Right renal pelvis (tissue), 4 donors: ENCODE data around the gene LY6G6C. TPM values are rescaled to one million over a fixed set of nuclear protein-coding genes. Genes with fewer than 3 reads are reported as not detected.

Experiments
- DNase-seq, 4 donors: peaks; one replicate each; pipeline ENCODE4 v3.0.0-alpha.2; 2013; ENCODE audit warnings: low read depth in 4 of 4, low spot score in 3 of 4, missing footprints in 1 of 4
- polyA plus RNA-seq, 4 donors: library from polyadenylated mRNA; unstranded; fragments of 120-200 nt; gene quantifications; one replicate each; pipeline ENCODE4 v1.2.1, GENCODE V29; 2013; ENCODE audit not compliant: insufficient read length in 4 of 4

Gene LY6G6C
- polyA plus RNA-seq, 4 donors: 0.28 to 0.43 (median 0.40) TPM; not detected in 1

DNA sequence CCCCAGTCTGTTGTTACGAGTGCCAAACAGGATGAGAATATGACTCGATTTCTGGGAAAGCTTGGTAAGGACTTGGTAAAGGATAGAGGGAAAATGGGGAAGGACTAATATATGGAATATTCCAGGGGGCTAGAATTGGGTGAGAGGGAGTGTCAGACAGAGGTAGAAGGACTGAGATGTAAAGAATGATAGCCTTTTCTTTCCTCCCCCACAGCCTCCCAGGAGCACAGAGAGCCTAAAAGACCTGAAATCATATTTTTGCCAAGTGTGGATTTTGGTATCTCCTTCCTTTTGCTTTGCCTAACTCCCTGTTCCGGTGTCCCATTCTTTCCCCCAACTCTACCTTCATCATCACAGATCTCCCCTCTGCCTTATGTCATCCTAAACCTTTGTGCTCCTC lies 21.3 kb upstream of the LY6G6C start:
- DNase-seq: no peak

DNA sequence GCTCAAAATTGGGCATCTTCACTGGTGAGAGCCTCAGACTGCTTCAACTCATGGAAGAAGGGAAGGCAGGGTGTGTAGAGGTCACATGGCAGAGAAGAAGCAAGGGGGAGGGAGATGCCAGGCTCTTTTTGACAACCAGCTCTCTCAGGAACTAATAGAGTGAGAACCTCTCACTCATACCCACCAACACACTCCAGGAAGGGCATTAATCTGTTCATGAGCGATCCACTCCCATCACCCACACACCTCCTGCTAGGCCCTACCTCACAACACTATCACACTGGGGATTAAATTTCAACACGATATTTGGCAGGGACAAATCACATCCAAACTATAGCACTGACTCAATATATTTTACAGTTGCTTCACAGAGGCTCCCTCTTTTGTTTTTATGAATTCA lies 20.3 kb upstream of the LY6G6C start:
- no peak for DNase-seq

DNA sequence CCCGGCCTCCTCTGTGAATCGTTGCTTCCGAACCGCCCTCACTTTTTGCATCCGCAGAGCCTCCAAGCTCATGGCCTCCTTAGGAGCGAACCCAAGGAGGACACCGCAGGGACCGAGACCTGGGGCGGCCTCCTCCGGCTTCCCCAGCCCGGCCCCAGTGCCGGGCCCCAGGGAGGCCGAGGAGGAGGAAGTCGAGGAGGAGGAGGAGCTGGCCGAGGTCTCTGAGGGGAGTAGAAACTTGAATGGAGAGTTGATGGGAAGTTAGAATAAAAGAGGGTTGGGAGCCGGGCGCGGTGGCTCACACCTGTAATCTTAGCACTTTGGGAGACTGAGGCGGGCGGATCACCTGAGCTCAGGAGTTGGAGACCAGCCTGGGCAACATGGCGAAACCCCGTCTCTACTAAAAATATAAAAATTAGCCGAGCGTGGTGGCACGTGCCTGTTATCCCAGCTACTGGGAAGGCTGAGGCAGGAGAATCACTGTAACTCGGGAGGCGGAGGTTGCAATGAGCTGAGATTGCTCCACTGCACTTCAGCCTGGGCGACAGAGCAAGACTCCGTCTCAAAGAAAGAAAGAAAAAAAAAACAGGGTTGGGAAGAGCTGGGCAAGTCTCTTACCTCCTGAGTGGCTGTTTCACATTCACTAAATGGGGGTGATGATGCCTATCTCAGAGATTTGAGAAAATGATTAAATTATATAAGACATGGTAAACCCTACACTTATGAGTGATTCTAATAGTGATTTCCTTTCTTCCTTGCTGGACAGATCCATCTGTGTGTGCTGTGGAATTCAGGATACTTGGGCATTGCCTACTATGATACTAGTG lies 19.1 kb upstream of the LY6G6C start:
- DNase-seq: no peak

DNA sequence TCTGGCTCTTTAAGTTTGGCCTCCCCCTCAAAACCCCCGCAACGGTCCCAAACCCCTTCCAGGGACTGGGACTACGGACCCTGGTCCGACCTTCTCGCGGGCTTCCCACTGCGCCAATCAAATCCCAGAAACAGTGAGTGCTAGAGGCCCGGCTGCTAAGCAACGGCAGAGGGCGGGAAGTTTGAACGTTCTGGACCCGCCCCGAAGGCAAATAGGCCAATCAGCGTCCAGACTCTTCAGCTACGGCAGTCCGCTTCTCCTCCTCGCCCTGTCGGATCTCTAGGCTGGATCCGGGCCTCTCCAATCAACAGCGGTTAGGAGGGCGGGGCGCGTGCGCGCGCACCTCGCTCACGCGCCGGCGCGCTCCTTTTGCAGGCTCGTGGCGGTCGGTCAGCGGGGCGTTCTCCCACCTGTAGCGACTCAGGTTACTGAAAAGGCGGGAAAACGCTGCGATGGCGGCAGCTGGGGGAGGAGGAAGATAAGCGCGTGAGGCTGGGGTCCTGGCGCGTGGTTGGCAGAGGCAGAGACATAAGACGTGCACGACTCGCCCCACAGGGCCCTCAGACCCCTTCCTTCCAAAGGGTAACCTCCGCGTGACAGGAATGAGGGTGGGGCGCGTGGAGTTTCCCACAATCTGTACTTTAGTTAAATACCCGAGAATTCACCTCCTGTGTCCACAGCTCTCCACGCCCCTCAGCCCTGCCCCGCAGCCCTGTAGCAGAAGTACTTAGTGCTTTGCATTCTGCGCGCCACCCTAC lies 18.3 kb upstream of the LY6G6C start, which contains the start of gene MSH5:
Gene MSH5, plus strand, starts transcription at position 367 of the 758 bp plus-strand sequence. CDS start 462 bp downstream, outside the sequence.
- DNase-seq: peak; percentile 97 to 99 (median 98)

DNA sequence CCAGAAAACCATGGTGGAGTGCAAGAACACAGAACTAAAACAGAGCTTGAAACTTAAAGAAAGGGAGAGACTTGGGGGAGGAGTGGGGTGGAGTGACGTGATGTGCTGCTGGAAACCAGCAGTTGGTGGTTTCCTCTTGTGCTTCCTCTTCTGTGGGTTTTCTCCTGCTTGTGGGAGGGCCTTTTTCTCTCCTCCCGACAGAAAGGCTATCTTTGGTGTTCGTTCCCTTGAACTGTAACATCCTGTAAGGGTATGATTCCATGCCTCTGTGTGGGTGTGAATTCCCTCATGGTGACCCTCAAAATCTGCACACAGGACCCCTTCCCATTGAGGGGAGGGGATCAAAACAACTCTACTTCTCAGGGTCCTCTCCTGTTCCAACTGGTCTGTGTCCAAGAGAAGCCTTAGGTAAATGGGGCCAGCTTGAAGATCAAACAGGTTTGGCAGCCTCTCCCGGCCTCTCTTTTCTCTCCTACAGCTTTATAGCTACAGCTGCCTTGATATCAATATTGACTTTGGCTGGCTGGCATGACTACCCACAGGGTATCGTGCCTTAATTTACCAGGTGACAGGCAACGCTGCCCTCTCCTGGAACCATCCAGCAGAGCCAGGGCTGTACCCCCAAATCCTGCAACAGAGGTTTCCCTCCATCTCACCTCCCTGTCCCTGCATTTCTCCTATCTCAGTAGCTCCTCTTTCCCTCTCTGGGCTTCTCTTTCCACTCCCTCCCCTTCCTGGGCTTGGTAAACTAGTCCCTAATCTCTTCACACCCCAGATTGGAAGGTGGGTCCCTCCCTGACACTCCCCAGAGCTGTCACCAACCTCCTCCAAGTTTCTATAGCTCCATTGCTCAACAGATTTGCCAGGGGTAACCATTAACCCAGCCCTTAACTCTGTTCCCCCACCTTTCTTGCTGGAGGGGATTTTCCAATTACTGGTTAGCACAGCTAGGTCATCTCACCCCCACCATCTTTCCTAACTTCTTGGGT lies 16.7 kb upstream of the LY6G6C start:
- peak in 2 of 4 donors; percentile 53 to 65 for DNase-seq

DNA sequence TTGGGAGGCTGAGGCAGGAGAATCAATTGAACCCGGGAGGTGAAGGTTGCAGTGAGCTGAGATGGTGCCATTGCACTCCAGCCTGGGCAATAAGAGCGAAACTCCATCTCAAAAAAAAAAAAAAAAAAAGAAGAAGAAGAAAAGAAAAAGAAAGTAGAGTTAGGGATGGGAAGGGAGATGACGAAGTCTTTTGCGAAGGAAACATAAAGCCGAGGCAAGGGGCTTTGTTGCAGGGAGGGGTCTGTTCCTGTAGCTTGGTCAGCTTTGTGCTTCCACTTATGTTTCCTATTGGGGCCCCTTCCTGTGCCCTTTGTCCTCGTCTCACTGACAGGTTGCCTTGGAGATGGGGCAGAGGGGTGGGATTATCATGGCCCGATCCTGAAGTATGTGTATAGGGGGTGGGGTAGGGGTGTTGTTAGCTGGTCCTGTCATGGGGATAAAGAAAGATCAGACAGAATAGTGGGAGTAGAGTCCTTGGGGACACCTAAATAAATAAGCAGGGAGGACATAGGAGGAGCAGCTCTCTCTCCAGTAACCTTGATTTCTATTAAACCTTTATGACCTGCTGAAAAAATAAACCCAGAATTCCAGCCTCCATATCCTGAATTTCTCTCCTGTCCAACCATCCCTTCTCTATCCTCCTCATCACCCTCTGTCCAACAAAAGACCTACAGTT lies 15.9 kb upstream of the LY6G6C start:
- DNase-seq: peak in 2 of 4 donors; percentile 31 to 71

DNA sequence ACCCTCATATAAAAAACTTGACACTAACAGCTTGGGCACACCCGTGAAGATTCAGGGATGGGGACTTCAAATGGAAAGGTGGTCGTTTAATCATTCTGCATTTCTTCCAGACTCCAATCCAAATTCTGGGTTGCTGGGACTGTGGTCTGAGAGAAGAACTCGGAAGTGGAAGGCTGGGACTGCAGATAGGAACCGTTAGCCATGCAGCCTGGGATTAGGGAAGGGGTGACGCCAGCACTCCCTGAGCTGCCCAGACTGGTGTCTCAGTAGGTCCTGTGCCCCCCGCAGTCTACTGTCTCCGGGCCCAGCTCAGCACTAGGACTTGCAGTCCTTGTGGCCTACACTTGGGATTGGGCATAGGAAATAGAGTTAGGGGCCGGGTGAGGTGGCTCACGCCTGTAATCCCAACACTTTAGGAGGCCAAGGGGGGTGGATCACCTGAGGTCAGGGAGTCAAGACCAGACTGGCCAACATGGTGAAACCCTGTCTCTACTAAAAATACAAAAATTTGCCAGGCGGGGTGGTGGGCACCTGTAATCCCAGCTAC lies 15.3 kb upstream of the LY6G6C start:
- no peak for DNase-seq

DNA sequence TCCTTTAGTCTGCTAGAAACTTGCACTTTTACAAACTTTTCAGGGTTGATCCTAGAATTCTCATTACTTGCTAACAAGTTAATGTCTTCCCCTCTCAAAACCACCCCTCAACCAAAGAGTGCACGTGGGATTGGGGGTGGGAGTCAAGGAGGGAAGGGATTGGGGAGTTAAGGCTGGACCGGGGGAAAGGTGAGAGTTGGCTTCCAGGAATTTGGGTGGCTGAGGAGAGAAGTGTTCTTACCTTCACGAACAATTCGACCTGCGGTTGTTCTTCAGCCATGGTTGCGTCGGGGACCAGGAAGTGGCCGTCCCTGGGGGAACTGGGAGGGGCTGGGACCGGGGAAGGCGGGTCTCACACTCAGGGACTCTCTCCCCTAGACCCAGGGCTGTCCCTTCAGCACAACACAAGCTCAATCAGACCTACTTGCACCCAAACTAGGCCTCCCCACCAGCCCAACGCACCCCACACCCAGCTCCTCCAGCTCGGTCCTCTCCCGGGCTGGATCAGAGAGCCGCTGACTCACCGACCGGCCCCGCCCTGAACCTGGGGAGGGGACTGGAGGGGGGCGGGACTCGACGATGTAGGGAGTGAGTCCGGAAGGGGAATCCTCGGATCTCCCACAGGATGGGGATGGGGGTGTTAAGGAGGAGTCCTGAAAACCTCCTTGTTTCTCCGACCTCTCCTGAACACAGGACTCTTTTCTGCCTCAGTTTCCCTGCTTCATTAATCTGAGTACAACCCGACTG lies 14.6 kb upstream of the LY6G6C start, which contains the start of gene CLIC1:
Gene CLIC1, minus strand, starts transcription at position 510 of the 747 bp plus-strand sequence. Its CDS starts 230 bp downstream, at position 280.
- DNase-seq: peak in 2 of 4 donors; percentile 65 to 69

DNA sequence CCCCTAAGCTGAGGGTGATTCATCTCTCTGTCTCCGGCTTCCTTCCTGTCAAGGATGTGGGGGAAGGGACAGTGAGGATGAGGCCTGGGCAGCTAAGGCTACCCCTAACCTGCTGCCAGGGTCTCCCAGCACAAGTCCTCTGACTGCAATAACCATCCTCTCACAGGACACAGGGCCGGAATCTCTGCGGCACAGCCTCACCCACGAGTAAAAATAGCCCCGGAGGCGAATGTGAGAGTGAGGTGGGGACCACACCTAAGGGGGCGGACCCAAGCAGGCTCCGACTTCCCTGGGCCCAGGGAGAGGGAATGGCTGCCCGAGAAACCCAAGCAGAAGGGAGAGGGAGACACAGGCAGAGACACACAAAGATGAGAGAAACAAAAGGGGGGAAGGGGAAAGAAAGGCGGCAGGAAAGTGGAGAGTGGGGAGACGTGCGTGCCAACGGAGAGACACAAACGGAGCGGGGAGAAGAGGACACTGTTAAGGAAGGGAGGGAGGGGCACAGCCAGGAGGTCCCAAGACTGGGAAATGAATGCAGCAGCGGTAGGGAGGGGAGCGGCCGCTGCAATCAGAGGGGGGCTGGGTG lies 13.4 kb upstream of the LY6G6C start:
- DNase-seq: peak in 1 of 4 donors; percentile 38

DNA sequence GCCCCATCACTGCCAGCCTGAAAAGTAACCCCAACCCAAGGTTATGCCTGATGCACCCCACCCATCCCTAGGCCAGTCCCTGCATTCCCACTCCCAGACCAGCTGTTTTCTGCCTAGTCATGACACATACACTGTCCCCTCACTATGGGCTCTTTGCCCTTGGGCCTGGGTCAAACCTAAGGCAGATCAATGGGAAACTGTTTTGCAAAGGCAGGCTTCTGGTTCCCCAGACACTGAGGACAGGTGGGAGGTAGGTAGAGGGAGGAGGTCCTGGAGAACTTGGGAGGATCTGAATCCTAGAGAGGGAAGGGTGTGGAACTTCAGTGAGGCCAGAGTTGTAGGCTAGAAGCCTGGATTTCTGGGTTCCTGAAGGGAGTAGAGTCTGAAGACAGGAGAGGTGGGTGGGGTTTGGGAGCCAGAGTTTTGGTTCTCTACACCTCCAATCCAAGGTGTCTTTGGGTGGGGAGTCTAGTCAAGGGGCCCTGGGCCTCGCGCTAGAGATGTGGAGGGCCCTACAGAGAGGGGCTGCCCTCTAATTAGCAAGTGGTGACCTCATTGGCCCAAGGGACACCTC lies 12.8 kb upstream of the LY6G6C start:
- no peak for DNase-seq

DNA sequence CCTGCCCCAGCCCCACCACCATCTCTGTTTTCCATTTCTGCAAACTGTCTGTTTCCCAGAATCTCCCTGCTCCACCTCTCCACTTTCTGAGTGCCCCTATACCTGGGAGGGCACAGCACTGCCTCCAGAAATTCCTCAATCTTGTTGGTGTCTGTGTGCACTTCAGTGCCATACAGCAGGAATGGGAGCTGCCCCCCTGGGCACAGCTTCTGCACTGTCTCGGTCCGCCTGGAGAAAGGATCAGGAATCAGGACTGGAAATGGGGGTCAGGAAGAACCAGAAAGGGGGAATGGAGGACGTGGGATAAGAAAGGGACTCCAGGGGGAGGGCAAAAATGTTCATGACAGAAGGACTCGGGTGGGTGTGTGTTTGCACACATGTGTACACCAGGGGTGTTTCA lies 12.2 kb upstream of the LY6G6C start:
- no peak for DNase-seq

DNA sequence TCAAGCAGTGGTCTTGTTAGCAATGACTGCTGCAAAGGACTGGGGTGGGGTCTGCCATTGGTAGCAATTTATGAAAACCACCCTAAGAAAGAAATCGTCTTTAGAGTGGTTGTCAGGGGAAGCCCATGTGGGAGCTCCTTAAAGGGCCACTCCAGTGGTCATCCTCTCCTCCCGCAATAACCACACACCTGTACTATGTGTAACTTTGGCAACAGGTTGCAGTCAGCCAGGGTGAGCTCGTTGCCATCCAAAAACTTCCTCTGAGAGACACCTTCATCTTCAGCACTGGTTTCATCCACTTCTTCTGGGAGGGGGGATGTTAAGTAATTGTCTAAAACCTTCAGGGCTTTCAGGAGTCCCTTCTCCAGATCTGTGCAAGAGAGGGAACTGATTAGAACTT lies 10.5 kb upstream of the LY6G6C start:
- no peak for DNase-seq

DNA sequence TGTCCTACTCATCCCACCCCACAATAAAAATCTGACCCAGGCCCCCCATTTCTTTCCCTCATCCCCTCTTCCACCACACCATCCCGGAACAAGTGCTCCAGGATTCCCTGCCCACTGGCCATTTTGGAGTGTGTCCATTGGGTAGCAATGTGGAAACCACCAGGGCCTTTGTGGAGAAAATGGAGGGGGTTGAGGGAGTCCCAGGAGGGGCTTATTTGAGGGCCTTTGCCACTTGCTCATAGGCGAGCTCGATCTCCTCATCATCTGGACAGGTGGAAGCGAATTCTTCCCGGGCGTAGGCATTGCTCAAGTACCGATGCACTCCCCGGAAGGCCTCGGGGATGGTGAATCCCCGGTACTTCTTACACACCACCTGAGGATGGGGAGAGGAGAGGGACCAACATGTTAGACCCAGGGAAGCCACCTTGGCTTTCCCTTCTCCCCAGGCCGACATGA lies 9.1 kb upstream of the LY6G6C start:
- no peak for DNase-seq

DNA sequence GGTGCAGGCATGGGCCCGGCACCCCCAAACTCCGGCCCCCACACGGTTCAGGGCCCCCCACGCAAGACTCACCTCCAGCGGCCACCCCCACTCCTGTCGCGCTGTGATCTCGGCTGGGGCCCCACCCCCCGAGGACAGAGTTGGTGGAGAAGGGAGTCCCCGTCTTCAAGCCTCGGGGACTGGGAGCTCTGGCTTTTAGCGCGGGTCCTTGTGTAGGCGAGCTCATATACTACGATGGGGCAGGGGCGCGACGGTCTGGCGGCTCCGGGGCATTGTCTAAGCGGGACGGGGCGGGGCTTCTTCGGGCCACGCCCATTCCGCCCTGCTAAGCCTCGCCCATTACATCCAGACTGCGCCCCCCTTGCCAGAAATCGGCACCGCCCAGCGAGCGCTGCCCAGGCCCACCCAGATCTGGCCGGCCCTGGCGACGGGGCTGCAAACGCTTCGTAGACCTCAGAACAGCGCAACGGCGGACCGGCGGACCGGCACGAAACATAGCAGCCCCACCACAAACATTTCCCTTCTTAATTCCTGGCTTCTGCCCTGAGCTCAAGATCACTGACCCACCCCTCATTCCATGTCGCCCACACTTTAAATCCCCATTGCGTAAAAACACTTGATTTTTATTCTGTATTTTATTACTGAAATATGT lies 8.6 kb upstream of the LY6G6C start:
- peak in 3 of 4 donors; percentile 85 to 88 (median 87) for DNase-seq

DNA sequence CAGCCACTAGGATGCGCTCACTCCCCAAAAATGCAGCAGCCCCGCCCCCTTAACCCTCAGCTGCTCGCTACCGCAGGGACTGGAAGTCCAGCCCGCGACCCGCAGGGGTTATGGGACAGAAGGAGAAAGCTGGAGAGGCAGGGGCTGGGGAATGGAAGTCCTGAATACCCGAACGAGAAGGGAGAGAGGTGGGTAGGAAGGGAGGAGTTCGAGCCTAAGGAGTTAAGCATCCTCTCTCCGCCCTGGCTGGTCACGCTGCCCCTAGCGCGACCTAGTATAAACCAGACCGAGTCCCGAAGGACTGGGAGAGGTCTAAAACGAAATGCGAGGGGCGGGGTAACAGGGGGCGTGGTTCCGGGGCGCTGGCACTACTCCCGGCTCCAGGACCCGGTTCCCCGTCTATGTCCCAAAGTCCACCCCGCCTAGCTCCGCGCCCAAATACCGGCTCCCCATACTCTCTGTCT lies 8.0 kb upstream of the LY6G6C start:
- peak in 3 of 4 donors; percentile 87 to 91 (median 89) for DNase-seq

DNA sequence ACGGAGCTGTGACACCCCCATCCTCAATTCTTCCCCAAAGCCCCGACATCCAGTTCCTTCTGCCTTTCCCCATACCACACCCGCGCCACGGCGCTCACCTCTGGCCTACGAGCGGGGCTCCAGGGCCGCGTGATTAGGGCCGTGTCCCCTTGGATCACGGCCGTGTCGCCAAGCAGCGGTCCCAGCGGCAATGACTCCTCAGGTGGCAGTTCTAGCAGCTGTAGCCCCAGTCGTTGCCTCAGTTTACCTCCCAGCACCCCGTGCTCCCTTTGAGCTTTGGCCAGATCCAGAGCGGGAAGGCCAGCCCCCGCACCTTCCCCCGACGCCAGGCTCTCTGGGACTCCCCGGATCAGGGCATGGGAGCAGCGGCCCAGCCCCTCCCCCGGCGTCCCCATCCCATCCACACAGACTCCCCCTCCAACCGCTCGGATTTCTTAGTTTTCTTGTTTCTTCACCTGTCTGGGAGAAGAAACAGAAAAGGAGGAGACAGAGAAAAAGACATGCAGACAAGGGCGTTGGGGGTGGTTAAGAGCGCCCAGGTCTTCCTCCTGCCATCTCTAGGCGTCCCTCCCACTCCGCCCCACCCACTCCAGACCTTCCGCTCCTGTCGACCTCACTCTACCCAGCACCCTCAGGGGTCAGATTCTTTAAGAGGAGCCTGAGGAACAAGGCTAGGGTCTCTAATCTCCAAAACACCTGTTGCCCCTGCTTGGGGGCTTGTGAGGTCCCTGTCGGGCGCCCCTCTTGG lies 7.4 kb upstream of the LY6G6C start, which contains the start of gene DDAH2:
Gene DDAH2, minus strand, starts transcription at position 533 of the 748 bp plus-strand sequence. Its CDS starts 138 bp downstream, at position 395.
- no peak for DNase-seq
